Left lung (tissue), 10 donors: ENCODE data around the gene RSRC1. TPM values are rescaled to one million over a fixed set of nuclear protein-coding genes. Genes with fewer than 3 reads are reported as not detected.
"Not testable (repeated sequence)": the region's sequence is repeated elsewhere in the genome, so short reads cannot be mapped to it uniquely, and the experiment has no call there.

Source experiments
- ATAC-seq: fragments of 200-7000 bp; cut with Tn5 transposase; one replicate; pipeline ENCODE4 v1.9.1; 2020; ENCODE audit warnings: moderate library complexity
- DNase-seq, 4 donors: peaks; one replicate each; pipeline ENCODE4 v3.0.0-alpha.2; 2013 to 2020
- H3K27ac ChIP-seq, 2 donors: fragments of 200-600 bp; sonication (generic) in 1 of 2; one replicate each; pipeline versions ENCODE4 v1.5.0 to v1.8.0; 2020 to 2021
- H3K27me3 ChIP-seq, 2 donors: fragments of 200-600 bp; sonication (generic) in 1 of 2; one replicate each; pipeline versions ENCODE4 v1.5.0 to v1.8.0; 2020 to 2021
- H3K36me3 ChIP-seq, 2 donors: fragments of 200-600 bp; sonication (generic) in 1 of 2; one replicate each; pipeline versions ENCODE4 v1.5.0 to v1.8.0; 2020 to 2021
- H3K4me1 ChIP-seq, 2 donors: fragments of 200-600 bp; one replicate each; pipeline ENCODE4 v1.8.0; 2021
- H3K4me3 ChIP-seq, 2 donors: fragments of 200-600 bp; sonication (generic) in 1 of 2; one replicate each; pipeline versions ENCODE4 v1.5.0 to v1.8.0; 2020 to 2021; ENCODE audit warnings: mild to moderate bottlenecking in 1 of 2
- H3K9me3 ChIP-seq, 2 donors: fragments of 200-600 bp; sonication (generic) in 1 of 2; one replicate each; pipeline versions ENCODE4 v1.5.0 to v1.8.0; 2020 to 2021
- CTCF ChIP-seq, 2 donors: fragments of 200-600 bp; sonication (generic) in 1 of 2; IDR thresholded peaks; one replicate each; pipeline versions ENCODE4 v1.5.0 to v1.8.0; 2021; ENCODE audit warnings: antibody characterized with exemption in 2 of 2
- intact Hi-C, 2 donors: fragments of 100-400 bp; cut with DNase I; formaldehyde crosslinking; loops; one replicate each; pipeline versions ENCODE4 v1.11.2 to v1.14.2; 2022
- polyA plus RNA-seq, 6 donors: library from polyadenylated mRNA; unstranded; fragments of 120-200 nt; gene quantifications; one replicate each; pipeline ENCODE4 v1.2.1, GENCODE V29; 2013; ENCODE audit not compliant: insufficient read length in 6 of 6
- total RNA-seq, 2 donors: library from RNA; stranded (reverse); fragmentation: NEBNext Ultra II Directional; extraction: Animal tissue kit (Norgen Biotek cat#: 25700); gene quantifications; one replicate each; pipeline ENCODE4 v1.2.1, GENCODE V29; 2021
- donor health status: DM: no; HTN: yes; CAD: no.
- donor health status: DM: no; HTN: no; CAD: no.

Gene RSRC1
- total and polyA plus RNA-seq, 8 donors: 23.7 to 30.7 (median 27.6) TPM

- H3K4me1 ChIP-seq: no peaks in the 10 kb centered on the region
- no peak overlapping the region for H3K4me3 ChIP-seq
- no peak for TF ChIP-seq CTCF (IDR thresholded peaks at IDR 0.05)
- ATAC-seq: no peak
- DNase-seq: no peak
- H3K36me3 ChIP-seq: no peaks in the 10 kb centered on the region
- H3K27me3 ChIP-seq: no peaks in the 10 kb centered on the region
- H3K9me3 ChIP-seq: no peaks in the 10 kb centered on the region
- no peak overlapping the region for H3K27ac ChIP-seq
- intact Hi-C loops: no loop called here
These were observed 204.8 kb downstream of the RSRC1 start for GRCh38 chr3:158314426-158315357.

- peak overlapping the region in 1 of 2 donors; percentile 9 for H3K4me3 ChIP-seq
- peak in 1 of 4 donors; percentile 11 for DNase-seq
- intact Hi-C loops, H3K9me3 ChIP-seq, H3K27me3 ChIP-seq, H3K27ac ChIP-seq, H3K4me1 ChIP-seq, H3K36me3 ChIP-seq: not testable (repeated sequence)
- ATAC-seq: peak; percentile 26
These were observed 220.0 kb downstream of the RSRC1 start for GRCh38 chr3:158329696-158330441.

- DNase-seq: no peak
These were observed 221.0 kb downstream of the RSRC1 start for GRCh38 chr3:158330870-158331269.

GRCh38 chr3:158333736-158334135 is 223.8 kb downstream of the RSRC1 start:
- no peaks in the 10 kb centered on the region for H3K4me1 ChIP-seq
- no peak for ATAC-seq
- H3K27ac ChIP-seq: no peak overlapping the region

More at GRCh38 chr3:158330870-158331269, 221.0 kb downstream of the RSRC1 start:
- Histone ChIP-seq H3K4me3 (no peak overlapping the region), H3K4me1 (no peaks in the 10 kb centered on the region), H3K27ac (no peak overlapping the region), H3K9me3 (no peaks in the 10 kb centered on the region), H3K36me3 (no peaks in the 10 kb centered on the region), H3K27me3 (no peaks in the 10 kb centered on the region)
- no peak for TF ChIP-seq CTCF (IDR thresholded peaks at IDR 0.05)
- no peak for ATAC-seq
- intact Hi-C loops: no loop called here

GRCh38 chr3:158337110-158337509 is 227.2 kb downstream of the RSRC1 start:
- DNase-seq (no peak), ATAC-seq (peak; percentile 30)
- Histone ChIP-seq H3K4me1 (no peaks in the 10 kb centered on the region), H3K27ac (no peak overlapping the region), H3K9me3 (no peaks in the 10 kb centered on the region), H3K36me3 (no peaks in the 10 kb centered on the region), H3K4me3 (no peak overlapping the region), H3K27me3 (no peaks in the 10 kb centered on the region)
- no peak for TF ChIP-seq CTCF (IDR thresholded peaks at IDR 0.05)
- intact Hi-C loops: no loop called here

More at GRCh38 chr3:158333736-158334135, 223.8 kb downstream of the RSRC1 start:
- DNase-seq: no peak
- no peaks in the 10 kb centered on the region for H3K27me3 ChIP-seq
- TF ChIP-seq CTCF (IDR thresholded peaks at IDR 0.05): no peak
- intact Hi-C loops: no loop called here
- no peaks in the 10 kb centered on the region for H3K36me3 ChIP-seq
- no peaks in the 10 kb centered on the region for H3K9me3 ChIP-seq
- no peak overlapping the region for H3K4me3 ChIP-seq
